ENCODE data around the gene UTP15.

GRCh38 chr5:73626814-73627313 lies 61.3 kb downstream of the UTP15 start:
- TF ChIP-seq POLR2A (IDR thresholded peaks at IDR 0.05) (no peak), CTCF (IDR thresholded peaks at IDR 0.05) (no peak)

All from esophagus squamous epithelium (tissue), 4 donors.